GM21619 (cell line): ENCODE results near the gene SBNO2.
"Not testable (repeated sequence)": the region's sequence is repeated elsewhere in the genome, so short reads cannot be mapped to it uniquely, and the experiment has no call there.

ENCODE experiments used
- ATAC-seq: cut with Tn5 transposase; IDR thresholded peaks from one replicate; pipeline ENCODE4 v1.9.1; 2021; ENCODE audit not compliant: unreplicated experiment

SBNO2 gene

GRCh38 chr19:1210227-1210538 lies 36.1 kb upstream of the SBNO2 start:
- ATAC-seq = no peak

- not testable (repeated sequence) for ATAC-seq
Measured at GRCh38 chr19:1208830-1209229, 34.8 kb upstream of the SBNO2 start.

- ATAC-seq = no peak
Measured at GRCh38 chr19:1206864-1207450, 32.9 kb upstream of the SBNO2 start.

GRCh38 chr19:1206150-1206863 lies 32.2 kb upstream of the SBNO2 start:
- ATAC-seq = no peak

- ATAC-seq = peak; percentile 86
Measured at GRCh38 chr19:1205114-1206099, 31.3 kb upstream of the SBNO2 start, which contains the start of gene STK11. Gene STK11 (plus strand): TSS chr19:1205778. CDS start chr19:1206914, 1,136 bp downstream.

DNA sequence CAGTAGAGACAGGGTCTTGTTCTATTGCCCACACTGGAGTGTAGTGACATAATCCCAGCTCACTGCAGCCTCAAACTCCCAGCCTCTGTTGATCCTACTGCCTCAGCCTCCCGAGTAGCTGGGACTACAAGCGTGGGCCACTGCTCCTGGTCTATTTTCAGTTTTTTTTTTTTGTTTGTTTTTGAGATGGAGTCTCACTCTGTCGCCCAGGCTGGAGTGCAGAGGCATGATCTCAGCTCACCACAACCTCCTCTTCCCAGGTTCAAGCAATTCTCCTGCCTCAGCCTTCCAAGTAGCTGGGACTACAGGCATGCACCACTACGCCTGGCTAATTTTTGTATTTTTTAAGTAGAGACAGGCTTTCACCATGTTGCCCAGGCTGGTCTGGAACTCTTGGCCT lies 26.5 kb upstream of the SBNO2 start:
- ATAC-seq = not testable (repeated sequence)

GRCh38 chr19:1199531-1199930 lies 25.5 kb upstream of the SBNO2 start:
- ATAC-seq = no peak

DNA sequence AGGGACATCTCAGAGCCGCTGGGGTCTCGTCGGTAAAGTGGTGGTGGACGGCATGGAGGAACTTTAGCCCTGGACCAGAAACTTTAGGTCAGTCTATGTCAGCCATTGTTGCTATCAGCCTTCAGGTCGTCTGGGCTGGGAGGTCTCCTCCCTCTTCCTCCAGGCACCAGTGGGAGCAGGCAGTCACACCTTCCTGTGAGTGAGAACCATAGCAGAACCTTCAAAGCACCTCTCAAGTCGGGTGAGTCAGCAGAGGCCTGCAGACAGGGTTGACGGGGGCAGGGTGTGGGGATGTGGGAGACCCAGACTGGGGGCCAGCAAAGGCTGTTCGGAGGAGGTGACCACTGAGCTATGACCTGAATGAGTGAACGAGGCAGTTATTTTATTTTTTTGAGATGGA lies 15.4 kb upstream of the SBNO2 start:
- ATAC-seq = no peak

DNA sequence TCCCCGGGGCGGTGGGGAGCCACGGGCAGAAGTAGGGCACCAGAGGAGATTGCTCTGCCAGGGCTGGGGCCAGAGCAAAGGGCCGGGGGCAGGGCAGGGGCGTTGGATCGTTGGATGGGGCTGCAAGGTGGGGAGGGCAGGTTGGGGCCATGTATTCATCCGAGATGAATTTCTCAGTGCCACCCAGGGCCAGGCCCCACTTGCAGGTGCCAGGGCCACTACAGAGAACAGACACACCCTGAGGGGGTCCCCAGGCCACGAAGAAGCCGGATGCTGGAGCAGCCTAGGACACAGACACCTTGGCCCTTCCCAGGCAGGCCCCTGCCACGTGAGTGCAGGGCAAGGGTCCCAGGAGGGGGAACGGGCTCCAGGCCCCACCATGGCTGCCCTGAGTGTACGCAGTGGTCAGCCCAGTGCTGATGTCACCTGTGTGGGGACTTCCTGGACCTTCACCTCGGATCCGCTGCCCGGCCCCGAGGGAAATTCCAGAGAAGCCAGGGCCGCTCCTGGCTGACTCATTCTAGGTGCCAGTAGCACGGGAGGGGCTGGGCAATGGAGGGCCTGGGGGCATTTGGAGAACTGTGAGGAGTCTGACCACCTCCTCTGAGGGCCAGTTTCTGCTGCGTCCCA lies 9.6 kb upstream of the SBNO2 start:
- ATAC-seq = peak; percentile 46

GRCh38 chr19:1182727-1183126 lies 8.7 kb upstream of the SBNO2 start:
- no peak for ATAC-seq

- no peak for ATAC-seq
Measured at GRCh38 chr19:1182068-1182467, 8.0 kb upstream of the SBNO2 start.

DNA sequence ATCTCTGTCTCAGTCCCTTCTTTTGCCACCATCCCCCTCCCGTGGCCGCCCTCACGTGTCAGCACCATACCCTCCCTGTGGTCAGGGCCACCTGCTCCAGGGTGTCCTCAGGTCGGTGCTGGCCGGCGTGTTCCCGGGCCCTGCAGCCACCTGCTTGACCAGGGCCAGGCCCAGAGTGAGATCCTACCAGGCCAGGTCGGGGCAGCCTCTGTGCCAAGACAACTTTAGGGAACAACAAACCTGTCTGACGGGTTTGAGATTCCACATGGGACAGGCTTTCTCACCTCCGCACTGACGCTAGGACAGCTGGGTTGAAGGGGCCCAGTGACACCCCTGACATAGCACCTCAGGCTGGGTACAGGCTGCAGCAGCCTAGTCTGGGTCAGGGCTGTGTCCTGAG lies 7.5 kb upstream of the SBNO2 start:
- ATAC-seq = no peak

DNA sequence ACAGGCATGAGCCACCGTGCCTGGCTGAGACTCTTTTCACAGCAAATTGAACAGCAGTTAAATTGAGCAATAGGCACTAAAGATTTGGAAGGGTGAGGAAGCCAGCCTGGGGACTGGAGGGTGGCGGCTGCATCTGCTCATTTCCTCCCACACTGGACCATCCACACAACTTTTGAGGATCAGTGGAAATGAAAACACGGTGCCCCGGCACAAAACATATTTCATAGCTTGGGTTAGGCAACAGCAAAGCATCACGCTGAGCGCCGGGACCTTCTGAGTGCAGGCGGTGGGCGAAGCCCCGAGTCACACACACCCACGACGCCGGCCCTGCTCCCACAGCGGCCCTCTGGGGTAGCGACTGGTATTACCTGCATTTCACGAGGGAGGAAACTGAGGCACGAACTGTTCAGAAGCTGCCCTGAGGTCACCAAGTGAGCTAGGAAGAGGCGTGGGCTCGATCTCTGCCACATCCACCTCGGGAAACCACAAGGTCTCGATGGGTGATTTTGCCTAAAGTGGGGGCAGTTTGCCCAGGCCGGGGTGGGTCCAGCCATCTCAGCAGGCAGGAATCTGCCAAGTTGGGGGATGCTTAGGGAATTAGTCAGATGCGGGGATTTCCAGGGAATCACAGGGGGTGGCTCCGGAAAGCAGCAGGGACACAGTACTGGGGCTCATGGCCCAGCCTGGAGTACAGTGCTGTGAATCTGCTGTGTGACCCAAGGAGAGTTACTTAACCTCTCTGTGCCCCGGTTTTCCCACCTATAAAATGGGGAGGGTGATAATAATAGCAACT lies 3.5 kb upstream of the SBNO2 start:
- no peak for ATAC-seq

DNA sequence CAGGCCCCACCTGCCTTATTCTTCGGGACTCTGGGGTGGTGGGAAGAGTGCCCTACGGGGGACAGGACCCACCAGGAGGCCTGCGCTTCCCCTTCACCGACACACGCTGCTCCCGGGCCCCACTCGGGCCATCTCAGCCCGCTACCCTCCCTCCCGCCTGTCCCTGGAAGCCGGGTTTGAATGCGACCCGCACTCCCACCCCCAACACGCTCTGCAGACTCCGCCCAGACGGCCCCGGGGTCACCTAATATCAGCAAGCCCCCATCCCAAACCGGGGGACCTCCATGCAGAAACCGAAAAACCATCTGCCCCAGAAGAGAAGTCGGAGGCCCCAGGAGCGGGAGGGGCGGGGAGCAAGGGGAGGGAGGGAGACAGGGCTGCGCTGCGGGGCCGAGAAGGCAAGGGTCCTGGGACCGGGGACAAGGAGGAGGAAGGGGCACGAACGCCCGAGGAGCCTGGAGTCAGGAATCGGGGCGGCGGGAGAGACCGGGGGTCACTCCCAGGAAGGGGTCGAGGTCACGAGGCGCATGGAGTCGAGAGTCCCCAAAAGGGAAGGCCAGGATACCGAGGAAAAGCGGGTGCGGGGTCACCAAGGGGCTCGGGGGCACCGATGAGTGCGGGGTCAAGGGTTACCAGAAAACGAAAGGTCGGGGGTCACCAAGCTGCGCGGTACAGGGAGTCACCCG lies 766 bp downstream of the SBNO2 start:
- no peak for ATAC-seq

- no peak for ATAC-seq
Measured at GRCh38 chr19:1172353-1173158, 1.5 kb downstream of the SBNO2 start.

GRCh38 chr19:1171755-1172352 lies 2.2 kb downstream of the SBNO2 start:
- ATAC-seq = no peak

- no peak for ATAC-seq
Measured at GRCh38 chr19:1170938-1171754, 2.9 kb downstream of the SBNO2 start.
